ENCODE data around the gene SLC25A21.

- TF ChIP-seq CTCF (IDR thresholded peaks at IDR 0.05; ENCODE audit: insufficient read depth, low read length, poor library complexity, severe bottlenecking) (no peak), EZH2phosphoT487 (conservative IDR thresholded peaks at IDR 0.05; ENCODE audit: low read length) (no peak)
Observed at GRCh38 chr14:37118673-37119366, 53.6 kb downstream of the SLC25A21 start.

Data from SU-DHL-6 (cell line).